ENCODE data around the gene PARD3B.

PARD3B gene

GRCh38 chr2:204713211-204713610, 167.9 kb downstream of the PARD3B start:
- Histone ChIP-seq H3K4me3 (no peak overlapping the region), H3K27ac (no peak overlapping the region)
- no peak for TF ChIP-seq CTCF (IDR thresholded peaks at IDR 0.05)
- no peak for DNase-seq (ENCODE audit: low spot score)

GRCh38 chr2:204715361-204715760, 170.1 kb downstream of the PARD3B start:
- no peak overlapping the region for H3K27ac ChIP-seq
- no peak overlapping the region for H3K4me3 ChIP-seq
- no peak for TF ChIP-seq CTCF (IDR thresholded peaks at IDR 0.05)
- DNase-seq (ENCODE audit: low spot score): no peak

GRCh38 chr2:204717591-204717990, 172.3 kb downstream of the PARD3B start:
- no peak for DNase-seq (ENCODE audit: low spot score)
- H3K27ac ChIP-seq: no peak overlapping the region
- no peak for TF ChIP-seq CTCF (IDR thresholded peaks at IDR 0.05)
- no peak overlapping the region for H3K4me3 ChIP-seq

GRCh38 chr2:204718607-204719006, 173.3 kb downstream of the PARD3B start:
- no peak for TF ChIP-seq CTCF (IDR thresholded peaks at IDR 0.05)
- no peak for DNase-seq (ENCODE audit: low spot score)
- no peak overlapping the region for H3K27ac ChIP-seq
- H3K4me3 ChIP-seq: no peak overlapping the region

GRCh38 chr2:204720874-204721273, 175.6 kb downstream of the PARD3B start:
- H3K4me3 ChIP-seq: no peak overlapping the region
- TF ChIP-seq CTCF (IDR thresholded peaks at IDR 0.05): no peak

GRCh38 chr2:204722207-204722606, 176.9 kb downstream of the PARD3B start:
- no peak overlapping the region for H3K27ac ChIP-seq
- no peak for DNase-seq (ENCODE audit: low spot score)
- no peak overlapping the region for H3K4me3 ChIP-seq
- no peak for TF ChIP-seq CTCF (IDR thresholded peaks at IDR 0.05)

More at GRCh38 chr2:204720874-204721273, 175.6 kb downstream of the PARD3B start:
- DNase-seq (ENCODE audit: low spot score): no peak
- H3K27ac ChIP-seq: no peak overlapping the region

GRCh38 chr2:204722691-204723090, 177.4 kb downstream of the PARD3B start:
- no peak overlapping the region for H3K27ac ChIP-seq
- no peak for TF ChIP-seq CTCF (IDR thresholded peaks at IDR 0.05)
- DNase-seq (ENCODE audit: low spot score): no peak
- no peak overlapping the region for H3K4me3 ChIP-seq
